HepG2 (cell line): ENCODE data around the gene LSM14B. TPM values are rescaled to one million over a fixed set of nuclear protein-coding genes. Genes with fewer than 3 reads are reported as not detected.

Experiments
- DZIP1 ChIP-seq: sonication (generic); formaldehyde crosslinking; IDR thresholded peaks from 2 replicates; pipeline ENCODE4 v1.5.0; 2020; ENCODE audit warnings: mild to moderate bottlenecking, missing genetic modification reagents
- HOXA9 ChIP-seq: sonication (generic); formaldehyde crosslinking; IDR thresholded peaks from 2 replicates; pipeline ENCODE4 v1.8.1; 2022; ENCODE audit warnings: missing genetic modification reagents, mild to moderate bottlenecking, moderate library complexity, borderline replicate concordance
- KDM6A ChIP-seq: IDR thresholded peaks from 2 replicates; pipeline ENCODE4 v1.6.1; 2016; ENCODE audit warnings: low read depth
- MLXIP ChIP-seq: sonication (generic); formaldehyde crosslinking; IDR thresholded peaks from 2 replicates; pipeline ENCODE4 v1.9.0; 2021; ENCODE audit warnings: missing genetic modification reagents, borderline replicate concordance
- NCOA2 ChIP-seq: sonication (generic); formaldehyde crosslinking; IDR thresholded peaks from 2 replicates; pipeline ENCODE4 v1.8.0; 2022; ENCODE audit warnings: inconsistent platforms
- REST ChIP-seq, 2 experiments: IDR thresholded peaks; 2 replicates each; pipeline ENCODE4 v1.6.1; 2011 to 2012; ENCODE audit warnings: low read length in 2 of 2, borderline replicate concordance in 1 of 2, low read depth in 1 of 2, mild to moderate bottlenecking in 1 of 2, moderate library complexity in 1 of 2
- SP1 ChIP-seq, 2 experiments: fragments of 450-650 bp in 1 of 2; sonication (generic) in 1 of 2; formaldehyde crosslinking in 1 of 2; IDR thresholded peaks; 2 replicates each; pipeline versions ENCODE4 v1.4.0 to v1.6.1; 2016 to 2020; ENCODE audit warnings: missing genetic modification reagents in 1 of 2
- TEAD2 ChIP-seq: sonication (generic); formaldehyde crosslinking; IDR thresholded peaks from 2 replicates; pipeline ENCODE4 v1.9.0; 2021; ENCODE audit warnings: missing genetic modification reagents
- ZFP82 ChIP-seq: sonication (generic); formaldehyde crosslinking; IDR thresholded peaks from 2 replicates; pipeline ENCODE4 v1.5.1; 2020; ENCODE audit warnings: mild to moderate bottlenecking, missing genetic modification reagents, borderline replicate concordance
- ZFX ChIP-seq: sonication (generic); formaldehyde crosslinking; IDR thresholded peaks from 2 replicates; pipeline ENCODE4 v1.4.0; 2020; ENCODE audit warnings: mild to moderate bottlenecking, low read depth, missing genetic modification reagents, moderate library complexity
- ZMYM4 ChIP-seq: sonication (generic); formaldehyde crosslinking; IDR thresholded peaks from 2 replicates; pipeline ENCODE4 v1.8.1; 2023; ENCODE audit warnings: mild to moderate bottlenecking, missing genetic modification reagents
- ZNF34 ChIP-seq: sonication (generic); formaldehyde crosslinking; IDR thresholded peaks from 2 replicates; pipeline ENCODE4 v1.4.0; 2020; ENCODE audit warnings: mild to moderate bottlenecking, missing genetic modification reagents, borderline replicate concordance
- ZNF513 ChIP-seq: sonication (generic); formaldehyde crosslinking; conservative IDR thresholded peaks from 2 replicates; pipeline ENCODE4 v1.5.0; 2020; ENCODE audit warnings: missing genetic modification reagents
- ZNF607 ChIP-seq: sonication (generic); formaldehyde crosslinking; IDR thresholded peaks from 2 replicates; pipeline ENCODE4 v1.5.1; 2020; ENCODE audit warnings: missing genetic modification reagents, mild to moderate bottlenecking, borderline replicate concordance
- ZNF746 ChIP-seq: sonication (generic); formaldehyde crosslinking; IDR thresholded peaks from 2 replicates; pipeline ENCODE4 v1.8.0; 2022; ENCODE audit warnings: mild to moderate bottlenecking, missing genetic modification reagents
- ZNF790 ChIP-seq: sonication (generic); formaldehyde crosslinking; IDR thresholded peaks from 2 replicates; pipeline ENCODE4 v1.8.0; 2022; ENCODE audit warnings: missing genetic modification reagents, mild to moderate bottlenecking, borderline replicate concordance
- polyA plus RNA-seq, 8 experiments: library from polyadenylated mRNA; depleted of rRNA in 3 of 8; stranded (reverse) in 7 of 8; unstranded in 1 of 8; fragments of >200 nt; fragmentation: Illumina TruSeq in 4 of 8; extraction: Trizol in 4 of 8; gene quantifications; 2 replicates each; pipeline versions ENCODE4 v1.2.1 to v1.2.3, GENCODE V29; 2011 to 2016; ENCODE audit warnings: low read depth in 4 of 8, missing spikeins in 1 of 8, mixed read lengths in 1 of 8; ENCODE audit not compliant: insufficient read depth in 1 of 8
- total RNA-seq, 5 experiments: library from RNA; depleted of rRNA; stranded (reverse); fragments of >200 nt; fragmentation: Illumina TruSeq; extraction: Trizol; gene quantifications; 2 replicates each; pipeline ENCODE4 v1.2.3, GENCODE V29; 2016; ENCODE audit warnings: low read depth in 1 of 5

LSM14B gene
- total and polyA plus RNA-seq, 2 of the 13 experiments (the other 11 are each of a cell fraction or from before 2014, with no cell fraction given) = 43.3 to 79.2 TPM

- TF ChIP-seq ZFX (CRISPR knock-in tag) = peak; percentile 43; the same call in 1 of the 2 replicates
- no peak for TF ChIP-seq TEAD2 (CRISPR knock-in tag)
- TF ChIP-seq DZIP1 = peak; percentile 96; the same call in 1 of the 2 replicates
- TF ChIP-seq ZNF746 (CRISPR knock-in tag) = peak; percentile 59; the same call in 1 of the 2 replicates
- TF ChIP-seq ZNF513 (CRISPR knock-in tag) = no peak
- TF ChIP-seq NCOA2 (CRISPR knock-in tag) = 0 out of 2 replicates have a peak, but pooled peaks have one; percentile 5
- TF ChIP-seq SP1 (IDR thresholded peaks at IDR 0.05) = no peak
- TF ChIP-seq SP1 (CRISPR knock-in tag; IDR thresholded peaks at IDR 0.05) = peak; percentile 83
- TF ChIP-seq ZFP82 (CRISPR knock-in tag) = peak; percentile 97
- no peak; the same call in none of the 2 replicates for TF ChIP-seq ZNF790 (CRISPR knock-in tag)
- peak; percentile 93; the same call in 1 of the 2 replicates for TF ChIP-seq HOXA9
- 0 out of 2 replicates have a peak, but pooled peaks have one; percentile 47 for TF ChIP-seq KDM6A (CRISPR knock-in tag)
- TF ChIP-seq MLXIP = 0 out of 2 replicates have a peak, but pooled peaks have one; percentile 6
- TF ChIP-seq REST (IDR thresholded peaks at IDR 0.05; ENCODE audit: borderline replicate concordance in 1 of 2, low read depth in 1 of 2, low read length in 2 of 2) = no peak; a peak in 1 of 4 replicates
- TF ChIP-seq ZNF34 = 0 out of 2 replicates have a peak, but pooled peaks have one; percentile 49
- TF ChIP-seq ZNF607 (CRISPR knock-in tag) = peak; percentile 60; the same call in 1 of the 2 replicates
- TF ChIP-seq ZMYM4 (CRISPR knock-in tag) = peak; percentile 63; the same call in 1 of the 2 replicates
Observed at GRCh38 chr20:62121776-62122653, at the start of gene LSM14B (continued).
